22Rv1 (cell line): Measurements from ENCODE around the gene C9orf43.

Experiments
- CTCF ChIP-seq: fragments of 450-650 bp; IDR thresholded peaks from 2 replicates; pipeline ENCODE4 v1.5.1; 2017; ENCODE audit warnings: mild to moderate bottlenecking
- ZFX ChIP-seq: fragments of 450-650 bp; IDR thresholded peaks from 2 replicates; pipeline ENCODE4 v1.6.1; 2017; ENCODE audit warnings: antibody characterized with exemption, borderline replicate concordance

GRCh38 chr9:113471143-113471542, 60.6 kb downstream of the C9orf43 start:
- TF ChIP-seq CTCF, result no peak
- TF ChIP-seq ZFX, result no peak
